DMS114 treated with DMSO at 0.1 percent for 48 hours (cell line): Measurements from ENCODE around the gene IRAK4.
"Not testable (repeated sequence)": the region's sequence is repeated elsewhere in the genome, so short reads cannot be mapped to it uniquely, and the experiment has no call there.

Experiments
- DNase-seq: peaks from one replicate; lab custom pipeline; 2025; ENCODE audit not compliant: unreplicated experiment; lab: John Stamatoyannopoulos, UW

IRAK4 gene

DNA sequence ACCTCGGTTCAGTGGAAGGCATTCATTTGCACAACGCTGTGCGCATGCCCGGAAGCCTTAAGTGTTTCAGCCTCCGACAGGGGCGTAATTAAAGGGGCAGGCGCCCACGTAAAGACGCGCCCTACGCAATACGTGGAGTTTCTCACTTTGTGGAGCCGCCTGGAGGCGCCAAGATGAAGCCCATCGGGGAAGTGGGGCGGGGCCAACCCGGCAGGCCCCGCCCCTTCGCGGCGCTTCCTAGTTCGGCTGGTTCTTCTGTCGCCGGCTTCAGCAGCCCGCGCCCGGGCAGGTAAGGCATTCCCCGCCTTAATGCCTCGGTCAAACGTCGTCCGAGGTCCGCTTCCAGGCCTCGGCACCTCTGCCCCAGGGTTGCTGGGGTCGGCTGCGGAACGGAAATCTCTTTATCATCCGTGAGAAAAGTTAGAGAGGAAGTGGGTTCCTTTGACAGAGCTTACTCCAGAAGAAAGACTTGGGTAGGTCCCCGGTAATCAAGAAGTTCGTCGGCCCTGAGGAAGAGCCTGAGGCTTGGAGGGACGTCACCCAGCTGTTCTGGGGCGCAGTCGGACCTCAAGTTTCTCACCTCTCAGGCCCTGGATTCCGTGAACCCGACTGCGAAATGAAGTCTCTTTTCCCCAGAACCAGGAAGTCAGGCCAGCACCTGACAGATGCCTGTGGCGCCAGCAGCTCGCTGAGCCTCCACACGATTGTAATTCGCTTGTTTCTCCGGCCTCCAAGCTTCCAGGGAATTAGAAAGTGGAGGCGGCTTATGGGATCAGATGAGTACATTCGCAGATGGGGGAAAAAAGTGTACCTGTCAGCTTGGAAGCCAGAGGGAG is at the start of gene IRAK4, which contains the start of gene PUS7L:
Gene IRAK4 (plus strand): TSS at position 224 of the 836 bp plus-strand sequence. CDS start 9,161 bp downstream, outside the sequence.
Gene PUS7L (minus strand): TSS at position 63 of the 836 bp plus-strand sequence. CDS start 3,545 bp downstream, outside the sequence.
- DNase-seq: peak; percentile 96

DNA sequence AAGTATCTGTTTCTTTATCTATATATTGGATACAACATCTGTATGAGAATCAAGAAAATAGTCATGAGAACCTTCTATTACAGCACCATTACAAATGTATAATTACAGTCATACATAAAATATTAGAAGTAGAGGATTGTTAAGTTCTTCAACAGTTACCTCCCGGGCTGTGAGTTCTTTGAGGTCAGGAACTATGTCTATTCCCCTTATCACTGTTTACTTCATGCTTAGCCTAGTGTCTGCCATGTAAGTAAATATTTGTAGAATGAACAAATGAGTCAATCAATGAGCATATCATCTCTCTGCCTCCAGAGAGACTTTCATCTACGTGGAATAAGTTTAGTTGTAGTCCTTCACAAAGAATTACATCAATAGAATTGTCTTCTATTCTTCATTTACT is 47.4 kb upstream of the IRAK4 start:
- DNase-seq: no peak

DNA sequence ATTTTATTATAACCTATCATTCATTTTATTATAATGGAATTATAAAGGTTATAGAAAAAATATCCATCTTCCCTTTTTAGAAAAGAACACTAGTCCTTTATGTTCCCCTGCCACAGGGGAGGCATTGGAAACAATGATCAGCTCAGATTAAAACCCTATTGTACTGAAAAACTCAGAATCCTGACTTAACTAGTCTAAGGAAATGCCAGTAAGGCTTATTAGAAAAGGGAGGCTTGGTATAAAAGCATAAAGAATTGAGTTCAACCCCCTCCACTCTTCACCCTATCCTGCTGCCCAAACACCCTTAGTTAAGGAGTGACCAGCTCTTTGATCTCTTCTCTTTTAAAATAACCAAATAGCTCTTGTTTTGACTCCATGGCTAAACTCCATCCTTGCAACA is 36.1 kb upstream of the IRAK4 start:
- DNase-seq: no peak

DNA sequence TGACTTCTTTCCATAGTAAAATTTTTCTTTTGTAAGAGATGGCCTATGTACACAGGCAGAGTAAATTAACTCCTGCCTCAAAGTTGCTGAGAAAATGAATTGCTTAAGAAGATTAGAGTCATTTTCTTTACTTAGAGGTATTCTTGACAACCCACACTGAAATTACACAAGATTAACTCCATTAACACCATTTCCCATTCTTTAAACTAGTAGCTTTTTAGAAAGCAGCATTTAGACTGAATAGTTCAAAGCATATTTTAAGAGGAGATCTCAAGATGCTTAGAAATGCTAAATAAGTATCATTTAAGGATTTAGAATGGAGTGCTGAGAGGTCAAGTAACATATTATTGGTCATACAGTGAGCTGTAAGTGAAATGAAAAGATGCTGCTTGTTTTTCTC is 35.6 kb upstream of the IRAK4 start:
- DNase-seq: no peak

DNA sequence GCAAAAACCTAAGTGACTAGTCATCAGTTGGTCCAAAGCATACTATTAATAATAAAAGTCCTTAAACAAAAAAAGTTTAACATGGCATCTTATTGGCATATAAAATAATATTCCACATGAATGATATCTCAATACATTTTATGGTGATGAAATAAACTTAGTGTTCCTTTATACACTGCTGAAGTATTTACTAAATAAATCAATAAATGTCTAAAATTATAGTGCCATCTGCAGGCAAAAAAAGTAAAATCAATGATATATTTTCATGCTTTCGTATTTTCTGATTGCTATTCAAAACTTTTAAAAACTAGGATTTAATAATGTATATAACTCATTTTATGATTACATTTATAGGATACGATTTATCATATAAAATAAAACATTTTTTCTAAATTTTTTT is 30.6 kb upstream of the IRAK4 start:
- DNase-seq: no peak

DNA sequence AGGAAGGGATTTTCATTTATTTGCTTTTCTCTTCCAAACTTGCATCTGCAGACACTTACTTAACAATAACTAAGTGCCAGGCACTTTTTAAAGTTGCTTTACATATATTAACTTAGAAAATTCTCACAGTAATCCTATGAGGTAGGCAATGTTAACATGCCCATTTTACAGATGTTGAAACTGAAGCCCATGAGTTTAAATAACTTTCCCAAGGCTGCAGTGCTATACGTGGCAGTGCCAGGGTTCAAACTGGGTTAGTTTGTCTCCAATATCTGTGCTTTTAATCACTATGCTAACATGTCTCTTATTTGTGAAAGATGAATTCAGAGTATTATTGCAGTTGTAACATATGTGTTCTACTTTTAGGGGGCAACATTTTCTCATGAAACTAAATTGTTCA is 30.1 kb upstream of the IRAK4 start:
- DNase-seq: no peak

DNA sequence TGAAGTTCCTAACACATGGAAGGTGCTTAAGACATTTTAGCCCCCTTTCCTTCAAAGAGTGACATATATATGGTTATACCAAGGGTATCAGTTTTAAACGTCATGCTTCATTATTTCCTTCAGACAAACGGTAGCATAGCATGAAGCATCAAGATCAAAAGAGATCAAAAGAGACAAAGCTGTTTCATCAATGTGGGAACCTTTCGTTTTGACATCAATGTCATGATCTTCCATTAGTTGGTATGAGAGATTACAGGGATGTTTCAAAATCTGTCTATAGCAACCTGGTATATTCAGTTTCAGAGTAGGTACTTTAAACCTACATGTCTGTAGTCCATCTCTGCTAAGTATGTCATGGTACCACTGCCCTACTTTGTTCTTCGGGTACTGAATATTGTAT is 28.5 kb upstream of the IRAK4 start:
- no peak for DNase-seq

DNA sequence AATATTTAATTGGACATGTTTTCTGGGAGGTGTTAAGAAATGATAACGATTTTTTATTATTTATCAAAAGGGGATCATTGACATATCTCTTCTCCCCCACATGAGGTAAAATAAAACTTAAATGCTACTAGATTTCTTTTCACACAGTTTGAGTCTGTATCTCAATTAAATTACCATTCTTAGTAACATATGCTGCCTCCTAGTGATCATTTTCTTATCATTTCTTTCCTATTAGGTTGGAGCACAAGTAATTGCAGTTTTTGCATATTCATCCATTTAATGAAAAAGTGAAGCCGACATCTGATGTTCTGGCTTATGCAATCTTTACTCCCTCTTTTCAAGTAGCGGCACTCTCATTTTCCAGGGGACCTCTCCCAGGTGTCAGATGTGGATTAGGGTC is 25.1 kb upstream of the IRAK4 start:
- DNase-seq: no peak

DNA sequence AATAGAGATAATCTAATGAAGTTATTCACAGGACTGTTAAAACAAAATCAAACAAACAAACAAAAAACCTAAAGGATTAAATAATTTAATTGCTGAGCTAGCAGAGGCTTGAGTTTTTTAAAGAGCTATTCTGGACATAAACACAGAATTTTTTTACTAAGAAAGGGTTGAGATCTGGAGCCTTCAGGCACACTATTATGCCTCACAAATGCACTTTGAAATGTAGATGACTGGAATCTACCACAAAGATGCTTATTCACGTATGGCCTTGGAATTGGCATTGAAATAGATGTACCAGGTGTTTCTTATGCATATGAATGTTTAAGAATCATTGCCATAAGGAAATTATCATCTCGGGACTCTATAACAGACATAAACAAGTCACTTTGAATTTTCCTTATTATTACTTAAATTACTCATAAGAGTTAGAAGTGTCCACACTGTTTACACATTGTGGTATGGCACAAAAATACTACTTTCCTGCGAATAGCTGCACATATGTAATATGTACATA is 21.8 kb upstream of the IRAK4 start:
- DNase-seq: no peak

DNA sequence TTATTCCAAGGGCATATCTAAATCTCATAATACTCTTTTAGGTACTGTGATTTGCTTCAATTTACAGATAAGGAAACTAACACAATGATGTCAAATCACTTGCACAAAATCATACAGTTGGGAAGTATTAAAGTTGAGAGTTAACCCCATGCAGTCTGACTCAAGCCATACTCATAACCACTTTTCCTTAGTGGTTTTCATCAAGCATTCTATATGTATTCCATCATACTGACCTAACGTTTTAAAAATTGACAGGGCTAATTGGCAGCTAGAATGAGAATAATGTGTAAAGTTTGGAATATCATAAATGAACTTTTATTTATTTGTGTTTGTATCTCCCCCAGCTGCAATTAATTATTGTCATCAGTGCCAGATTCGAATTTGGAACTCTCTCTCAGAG is 21.1 kb upstream of the IRAK4 start:
- no peak for DNase-seq

DNA sequence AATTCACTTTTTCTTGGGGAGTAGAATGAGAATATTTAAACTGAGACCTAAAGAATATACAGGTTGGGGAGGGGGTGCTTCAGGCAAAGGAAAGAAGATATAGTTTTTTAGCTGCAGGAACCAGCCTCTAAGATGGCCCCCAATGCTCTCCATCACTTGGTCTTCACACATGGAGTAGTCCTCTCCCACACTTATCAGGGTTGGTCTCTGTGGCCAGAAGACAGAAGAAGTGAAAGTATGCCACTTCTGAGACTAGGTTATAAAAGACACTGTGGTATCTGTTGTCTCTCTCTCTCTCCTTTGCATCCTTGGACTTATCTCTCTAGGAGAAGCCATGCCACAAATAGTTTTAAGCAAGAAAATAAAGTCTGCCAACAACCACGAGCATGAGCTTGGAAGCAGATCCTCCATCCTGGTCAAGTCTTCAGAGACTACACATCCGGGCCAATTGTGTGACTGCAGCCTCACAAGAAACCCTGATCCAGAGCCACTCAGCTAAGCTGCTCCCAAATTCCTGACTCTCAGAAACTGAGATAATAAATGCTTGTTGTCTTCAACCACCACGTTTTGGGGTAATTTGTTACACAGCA is 18.1 kb upstream of the IRAK4 start:
- DNase-seq: no peak

DNA sequence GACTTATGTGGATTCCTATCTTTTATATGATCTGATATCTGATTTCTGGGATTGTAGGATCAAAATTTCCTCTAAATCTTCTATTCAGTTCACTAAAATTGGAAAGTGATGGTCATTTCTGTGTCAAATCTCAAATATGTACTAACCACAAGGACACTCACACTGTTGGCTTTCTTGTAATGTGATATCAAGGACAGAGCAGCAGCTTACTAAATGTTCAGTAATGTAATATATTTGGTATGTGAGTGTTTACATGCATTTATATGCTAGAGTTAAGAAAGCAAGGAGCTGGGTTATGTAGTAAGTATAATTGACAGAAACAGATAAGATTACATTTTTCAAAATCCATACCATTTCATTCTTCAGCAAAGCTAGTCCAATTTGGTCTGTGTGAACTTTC is 16.6 kb upstream of the IRAK4 start:
- no peak for DNase-seq

DNA sequence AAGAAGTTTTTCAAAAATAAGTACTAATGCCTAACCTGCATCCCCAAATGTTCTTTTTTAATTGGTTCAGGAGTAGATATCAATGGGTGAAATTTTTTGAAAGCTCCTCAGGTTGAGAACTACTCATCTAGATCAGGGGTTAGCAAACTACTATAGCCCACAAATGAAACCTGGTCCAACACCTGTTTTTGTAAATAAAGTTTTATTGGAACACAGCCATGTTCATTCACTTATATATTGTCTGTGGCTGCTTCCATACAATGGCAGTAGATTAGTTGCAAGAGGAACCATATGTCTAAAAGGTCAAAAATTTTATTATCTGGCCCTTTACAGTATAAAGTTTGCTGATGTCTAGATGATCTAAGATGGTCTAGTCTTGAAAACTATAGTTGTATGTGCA is 13.9 kb upstream of the IRAK4 start:
- no peak for DNase-seq

DNA sequence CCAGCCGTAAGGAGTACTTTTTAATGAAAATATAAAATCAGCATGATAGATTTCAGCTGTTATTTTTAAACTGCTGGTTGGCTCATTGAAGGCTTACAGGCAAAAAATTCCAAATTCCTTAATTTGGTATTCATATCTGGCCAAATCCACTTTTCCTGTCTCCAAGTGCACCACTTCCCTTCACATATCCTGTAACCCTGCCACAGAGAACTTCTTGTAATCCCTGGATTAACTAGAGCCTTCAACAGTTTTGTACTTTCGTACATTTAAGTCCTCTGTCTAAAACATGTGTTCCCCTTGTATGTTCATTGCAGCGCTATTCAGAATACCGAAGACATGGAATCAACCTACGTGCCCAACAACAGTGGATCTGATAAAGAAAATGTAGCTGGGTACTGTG is 9.7 kb upstream of the IRAK4 start:
- no peak for DNase-seq

DNA sequence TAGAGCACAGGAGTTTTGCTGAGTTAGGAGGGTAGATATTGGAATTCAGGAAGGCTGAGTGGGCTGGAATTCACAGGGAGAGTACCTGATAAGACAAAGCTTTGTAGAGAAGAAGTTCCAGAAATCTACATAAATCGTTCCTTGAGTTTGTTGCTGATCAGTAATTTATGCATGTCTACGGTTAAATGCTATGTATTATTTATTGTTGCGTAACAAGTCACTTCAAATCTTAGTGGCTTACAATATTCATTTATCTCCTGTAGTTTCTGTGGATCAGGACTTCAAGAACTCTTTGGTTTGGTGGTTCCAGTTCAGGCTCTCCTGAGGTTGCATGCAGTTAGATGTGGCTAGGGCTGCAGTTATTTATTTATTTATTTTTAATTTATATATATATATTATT is 7.9 kb upstream of the IRAK4 start:
- DNase-seq: no peak

DNA sequence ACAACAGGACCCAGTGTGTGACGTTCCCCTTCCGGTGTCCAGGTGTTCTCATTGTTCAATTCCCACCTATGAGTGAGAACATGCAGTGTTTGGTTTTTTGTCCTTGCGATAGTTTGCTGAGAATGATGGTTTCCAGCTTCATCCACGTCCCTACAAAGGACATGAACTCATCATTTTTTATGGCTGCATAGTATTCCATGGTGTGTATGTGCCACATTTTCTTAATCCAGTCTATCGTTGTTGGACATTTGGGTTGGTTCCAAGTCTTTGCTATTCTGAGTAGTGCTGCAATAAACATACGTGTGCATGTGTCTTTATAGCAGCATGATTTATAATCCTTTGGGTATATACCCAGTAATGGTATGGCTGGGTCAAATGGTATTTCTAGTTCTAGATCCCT is 7.4 kb upstream of the IRAK4 start:
- not testable (repeated sequence) for DNase-seq

DNA sequence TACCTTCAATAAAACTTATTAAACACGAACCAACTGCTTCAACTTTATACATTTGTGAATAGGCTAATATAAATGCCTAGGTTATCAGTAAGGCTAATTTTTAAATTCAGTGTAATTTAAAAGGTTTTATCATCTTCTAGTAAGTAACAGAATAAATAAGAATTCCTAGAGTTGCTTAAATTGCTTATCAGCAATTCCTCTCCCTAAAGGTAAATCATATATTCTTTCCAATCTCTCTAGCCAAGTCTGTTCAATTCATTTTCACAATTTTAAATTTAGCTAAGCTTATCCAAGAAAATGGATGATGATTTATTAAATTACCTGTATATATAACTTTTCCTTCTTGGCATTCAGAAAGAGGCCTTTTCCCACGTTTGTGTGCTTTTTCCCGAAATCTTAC is 4.7 kb upstream of the IRAK4 start:
- DNase-seq: no peak

DNA sequence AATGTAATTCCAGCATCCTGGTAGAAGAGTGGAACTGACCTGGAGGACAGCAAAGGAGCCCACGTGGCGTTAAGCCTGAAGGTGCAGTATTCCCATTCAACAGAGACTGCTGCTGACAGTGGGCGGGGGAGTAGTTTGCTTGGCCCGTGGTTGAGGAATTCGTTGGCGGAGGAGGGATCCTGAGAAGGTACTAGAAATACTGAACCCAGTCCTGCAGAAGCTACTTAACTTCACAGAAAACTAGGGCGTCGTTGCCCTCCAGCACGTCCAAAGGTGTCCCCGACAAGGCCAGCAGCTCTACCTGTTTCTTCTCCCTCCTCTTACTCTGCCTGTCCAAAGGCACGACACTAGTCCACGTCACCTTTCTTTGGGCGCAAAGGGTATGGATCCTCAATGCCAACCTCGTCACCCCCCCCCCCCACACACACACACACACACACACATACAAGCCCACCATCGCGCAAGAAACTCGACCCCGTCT is 464 bp upstream of the IRAK4 start:
- DNase-seq: no peak

DNA sequence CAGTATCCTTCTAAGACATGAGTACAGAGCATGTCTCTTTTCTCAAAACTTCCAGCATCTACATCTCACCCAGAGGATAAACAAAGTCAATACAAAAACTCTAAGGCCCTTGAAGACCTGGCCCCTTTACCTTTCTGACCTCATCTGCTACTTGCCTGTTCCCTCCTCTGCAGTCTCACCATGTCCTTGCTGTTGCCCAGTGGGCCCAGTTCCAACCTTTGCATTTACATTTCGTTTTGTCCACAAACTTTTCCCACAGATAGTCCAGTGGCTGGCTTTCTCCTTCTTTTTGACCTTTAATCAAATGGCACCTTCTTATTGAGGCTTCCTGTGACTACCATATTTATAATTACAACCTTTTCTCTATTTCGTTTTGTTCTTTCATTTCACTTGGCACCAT is 1.6 kb downstream of the IRAK4 start:
- no peak for DNase-seq

DNA sequence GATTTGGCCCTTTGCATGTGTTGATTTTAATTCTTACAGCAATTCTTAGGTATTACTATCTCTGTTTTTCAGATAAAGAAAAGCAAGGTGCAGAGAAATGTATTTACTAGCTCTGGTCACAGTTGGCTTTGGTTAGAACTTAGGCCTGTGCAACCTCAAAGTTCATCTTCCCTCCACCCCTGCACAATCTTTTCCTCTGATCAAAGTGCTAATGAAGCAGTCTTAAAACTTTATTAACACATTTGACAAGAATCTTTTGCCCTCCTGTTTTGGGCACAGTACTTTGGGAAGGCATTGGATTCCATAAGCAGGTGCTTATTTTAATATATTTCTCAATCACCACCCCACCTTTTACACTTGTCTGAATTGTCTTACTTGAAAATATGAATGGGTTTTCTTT is 2.7 kb downstream of the IRAK4 start:
- DNase-seq: no peak

DNA sequence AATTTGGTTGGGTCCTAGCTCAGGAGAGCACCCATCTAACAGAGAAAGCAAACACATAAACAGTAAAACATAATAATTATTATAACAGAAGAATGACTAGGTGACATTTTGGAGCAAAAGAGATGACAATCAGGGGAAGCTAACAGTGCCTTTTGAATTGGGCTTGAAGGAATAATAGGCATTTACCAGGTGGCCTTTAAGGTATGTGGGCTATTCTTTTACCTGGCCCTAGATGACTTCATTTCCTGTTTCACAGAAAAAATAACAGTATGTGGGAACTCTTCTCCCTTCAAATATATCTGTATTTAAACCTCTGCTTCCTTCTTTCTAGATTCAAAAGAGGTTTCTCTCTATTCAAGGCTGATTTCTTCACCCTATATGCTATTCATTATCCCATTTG is 3.8 kb downstream of the IRAK4 start:
- DNase-seq: no peak

DNA sequence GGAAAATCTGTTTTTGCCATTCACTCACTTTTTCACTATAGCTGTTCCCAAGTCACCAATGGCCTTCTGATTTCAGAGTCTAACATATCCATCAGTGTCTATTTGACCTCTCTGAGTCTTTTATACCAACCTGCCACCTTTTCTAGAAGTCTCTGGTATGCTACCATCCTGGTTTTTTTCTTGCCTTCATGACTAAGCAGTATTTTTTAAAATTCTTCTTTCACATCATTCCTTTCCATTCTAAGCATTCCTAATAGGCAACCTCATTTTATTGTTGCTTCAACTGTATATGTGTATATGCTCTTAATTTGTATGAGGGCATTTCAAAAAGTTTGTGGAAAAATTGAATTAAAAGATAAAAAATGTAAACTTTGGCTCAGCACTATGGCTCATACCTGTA is 5.0 kb downstream of the IRAK4 start:
- DNase-seq: no peak
